Measurements from ENCODE around the gene CALHM6.

CALHM6 gene

DNA sequence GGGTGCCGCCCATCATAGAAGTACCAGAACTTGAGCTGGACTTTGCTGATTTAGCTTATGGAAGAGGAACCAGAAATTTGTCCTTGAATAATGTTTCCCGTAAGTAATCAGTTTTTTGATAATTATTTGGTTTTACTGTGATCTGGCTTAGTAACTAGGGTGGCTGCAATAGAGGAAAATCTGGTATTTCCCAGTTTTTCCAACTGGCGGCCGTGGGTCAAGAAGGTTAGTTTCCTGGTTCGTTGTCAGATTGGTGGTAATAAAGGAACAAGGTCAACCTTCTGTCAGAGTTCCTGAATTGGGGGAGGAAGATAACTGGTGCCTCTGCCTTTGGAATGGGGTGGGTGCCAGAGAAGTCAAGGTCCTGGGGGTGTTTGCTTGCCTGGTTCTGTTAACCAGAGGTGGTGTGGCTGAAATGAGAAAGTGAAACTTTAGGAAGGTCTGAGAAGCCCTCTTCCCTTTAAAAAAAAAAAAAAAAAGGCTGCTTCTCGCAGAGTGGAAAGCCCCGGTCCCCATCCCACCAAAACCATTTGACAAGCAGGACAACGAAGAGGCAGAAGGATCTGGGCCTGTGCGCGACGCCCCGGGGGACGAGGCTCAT is at the start of gene CALHM6:
CALHM6 (plus strand) TSS at position 45 of the 601 bp plus-strand sequence; CDS start at position 600, 555 bp downstream.
- DNase-seq (ENCODE audit: low spot score): no peak

DNA sequence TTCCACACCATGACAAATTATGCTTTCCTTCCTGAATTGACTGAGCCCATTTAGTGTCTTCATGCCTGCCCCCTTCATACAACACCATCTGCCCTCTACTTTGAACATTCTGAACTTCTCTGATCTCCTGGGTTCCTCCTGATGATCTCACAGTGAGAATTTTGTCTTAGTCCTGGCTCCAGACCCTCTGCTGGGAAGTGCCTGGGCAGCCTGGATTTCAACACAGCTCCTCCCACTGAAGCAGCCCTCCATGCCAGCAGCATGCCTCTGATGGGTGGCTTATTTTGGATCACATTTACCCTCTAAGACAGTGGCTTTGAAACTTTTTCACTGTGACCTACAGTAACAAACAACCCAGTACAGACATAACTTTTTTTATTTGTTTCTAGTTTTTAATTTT is 48.9 kb upstream of the CALHM6 start:
- no peak for DNase-seq (ENCODE audit: low spot score)

DNA sequence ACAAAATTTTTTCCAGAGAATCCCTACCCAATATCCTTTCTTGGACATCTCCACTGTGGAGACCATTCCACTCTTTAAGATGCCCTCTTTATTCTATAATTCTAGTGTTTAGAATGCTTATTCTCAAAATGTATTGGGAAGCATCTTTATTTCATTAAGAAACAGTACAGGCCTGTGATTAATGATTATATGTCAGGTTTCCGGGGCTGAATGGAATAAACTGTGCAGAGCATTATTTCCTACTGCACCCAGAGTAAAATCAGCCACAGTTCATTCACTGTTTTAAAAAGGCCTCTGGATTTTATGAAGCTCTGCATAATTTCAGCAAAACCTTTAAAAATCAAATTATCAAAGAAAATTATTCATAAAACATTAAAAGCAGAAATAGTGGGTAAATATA is 47.8 kb upstream of the CALHM6 start:
- DNase-seq (ENCODE audit: low spot score): no peak

DNA sequence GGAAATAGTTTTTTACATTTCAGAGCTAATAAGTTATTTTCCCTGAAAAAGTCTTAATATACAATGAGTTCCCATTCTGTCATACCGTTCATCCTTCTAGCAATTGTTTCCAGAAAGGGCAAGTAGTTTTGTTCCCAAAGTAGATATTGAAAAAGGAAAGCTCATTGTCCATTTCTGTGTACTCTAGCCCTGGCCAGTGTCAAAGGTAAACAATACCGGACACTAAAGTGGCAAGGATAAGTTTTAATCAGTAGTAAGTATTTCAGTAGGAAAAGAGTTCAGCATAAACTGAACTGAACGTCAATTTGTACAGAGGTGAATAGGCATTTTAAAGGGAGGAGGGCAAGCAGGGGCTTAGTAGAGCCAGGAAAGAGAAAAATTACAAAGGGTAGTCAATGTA is 43.5 kb upstream of the CALHM6 start:
- no peak for DNase-seq (ENCODE audit: low spot score)

DNA sequence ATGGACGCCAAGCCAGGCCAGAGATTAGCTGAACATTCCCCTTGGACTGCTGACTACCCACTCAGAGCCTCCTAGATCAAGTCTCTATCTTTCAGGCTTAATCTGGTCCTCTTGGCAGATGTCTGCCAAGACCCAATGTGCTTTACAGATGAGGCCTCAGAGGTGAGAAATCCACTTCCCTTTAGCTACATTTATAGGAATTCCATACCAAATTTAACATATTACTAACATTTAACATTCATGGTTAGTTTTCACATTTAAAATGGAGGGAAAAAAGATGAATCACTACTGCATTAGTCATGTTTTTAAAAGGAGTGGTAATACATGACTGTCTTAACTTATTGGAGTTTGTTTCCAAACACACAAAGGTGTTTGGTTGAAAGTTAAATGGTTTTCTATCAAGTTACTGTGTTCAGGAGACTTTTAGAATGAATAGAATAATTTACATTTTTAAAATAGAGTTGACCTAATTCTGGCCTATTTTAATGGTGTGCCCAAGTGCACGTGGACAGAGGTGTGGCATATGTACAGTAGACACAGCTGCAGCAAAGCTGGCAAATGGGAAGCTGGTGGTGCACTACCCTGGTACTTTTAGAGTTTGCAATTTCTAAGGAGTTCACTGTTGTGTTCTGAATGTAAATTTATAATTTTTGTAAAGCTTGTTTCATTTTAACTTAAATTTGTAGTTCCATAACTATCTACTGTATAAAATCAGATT is 41.9 kb upstream of the CALHM6 start:
- no peak for DNase-seq (ENCODE audit: low spot score)

DNA sequence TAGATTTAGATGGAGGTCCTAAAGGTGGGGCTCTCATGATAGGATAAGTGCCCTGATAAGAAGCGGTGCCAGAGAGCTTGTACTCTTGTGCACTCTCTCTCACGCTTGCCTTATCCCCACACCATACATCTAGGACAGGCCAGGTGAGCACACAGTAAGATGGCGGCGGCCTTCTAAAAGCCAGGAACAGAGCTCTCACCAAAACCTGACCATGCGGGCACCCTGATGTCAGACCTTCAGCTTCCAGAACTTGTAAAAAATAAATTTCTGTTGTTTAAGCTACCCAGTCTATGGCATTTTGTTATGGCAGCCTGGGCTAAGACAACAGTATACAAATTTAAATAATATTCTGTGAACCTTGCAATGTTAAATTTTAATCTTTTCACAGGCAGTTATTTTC is 40.8 kb upstream of the CALHM6 start:
- DNase-seq (ENCODE audit: low spot score): no peak

DNA sequence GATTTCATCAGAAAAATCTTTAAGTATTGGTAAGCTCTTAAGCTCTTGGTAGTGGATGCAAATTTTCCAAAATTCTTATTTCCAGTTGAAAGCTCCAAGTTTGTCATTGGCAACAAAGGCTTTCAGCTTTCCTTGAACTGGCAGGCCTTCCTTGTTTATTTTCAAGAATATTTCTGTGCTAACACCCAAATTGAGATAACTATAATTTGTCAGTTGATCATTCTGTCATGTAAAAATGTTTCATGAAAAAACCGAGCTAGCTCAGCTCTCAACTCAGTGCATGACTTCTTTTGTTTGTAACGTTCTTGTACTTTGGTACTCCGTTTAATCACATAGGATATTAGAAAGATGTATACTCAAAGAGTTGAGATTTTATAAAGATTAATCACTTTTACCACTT is 38.9 kb upstream of the CALHM6 start:
- DNase-seq (ENCODE audit: low spot score): no peak

DNA sequence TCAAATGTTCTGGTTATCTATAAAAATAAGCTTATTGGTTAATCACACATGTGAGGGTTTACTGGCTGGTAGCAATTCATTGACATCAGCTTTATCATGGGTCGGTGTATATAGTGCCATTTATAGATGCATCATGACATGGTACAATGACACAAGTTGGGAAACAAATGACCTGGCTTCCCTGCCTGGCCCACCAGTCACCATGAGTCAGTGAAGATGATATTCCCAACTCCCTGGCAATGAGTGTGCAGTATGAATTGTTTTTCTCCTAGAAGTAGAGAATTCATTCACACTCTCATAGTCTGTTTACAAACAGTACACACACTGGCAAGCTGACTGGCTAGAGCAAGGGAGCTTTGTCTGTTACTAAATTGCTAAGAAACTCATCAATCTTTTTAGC is 37.2 kb upstream of the CALHM6 start:
- DNase-seq (ENCODE audit: low spot score): no peak

DNA sequence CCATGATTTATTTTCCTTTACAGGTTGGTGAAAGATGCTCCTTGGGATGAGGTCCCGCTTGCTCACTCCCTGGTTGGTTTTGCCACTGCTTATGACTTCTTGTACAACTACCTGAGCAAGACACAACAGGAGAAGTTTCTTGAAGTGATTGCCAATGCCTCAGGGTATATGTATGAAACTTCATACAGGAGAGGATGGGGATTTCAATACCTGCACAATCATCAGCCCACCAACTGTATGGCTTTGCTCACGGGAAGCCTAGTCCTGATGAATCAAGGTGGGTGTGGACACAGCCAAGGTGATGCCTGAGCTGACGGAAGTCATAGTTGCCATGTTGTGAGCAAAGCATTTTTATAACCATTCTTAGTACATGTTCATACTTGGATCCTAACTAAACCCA is 34.6 kb upstream of the CALHM6 start:
- no peak for DNase-seq (ENCODE audit: low spot score)

DNA sequence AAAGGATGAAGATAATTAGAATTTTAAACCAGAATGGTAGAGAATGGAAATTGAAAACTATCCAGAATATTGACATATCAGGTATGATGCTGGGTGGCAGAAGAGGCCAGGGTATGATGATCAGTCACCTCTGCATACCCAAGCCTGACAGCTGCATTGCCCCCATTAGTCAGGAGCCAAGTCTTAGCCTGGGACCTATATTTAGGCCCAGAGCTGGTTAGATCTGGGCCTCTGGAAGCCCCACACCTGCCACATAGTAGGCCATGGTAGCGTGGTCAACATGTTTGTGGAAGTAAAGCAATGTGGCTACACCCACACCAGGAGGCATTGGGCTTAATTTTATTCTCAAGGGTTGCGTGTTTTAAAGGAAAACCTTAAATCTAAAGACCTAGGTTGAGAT is 32.1 kb upstream of the CALHM6 start:
- no peak for DNase-seq (ENCODE audit: low spot score)

DNA sequence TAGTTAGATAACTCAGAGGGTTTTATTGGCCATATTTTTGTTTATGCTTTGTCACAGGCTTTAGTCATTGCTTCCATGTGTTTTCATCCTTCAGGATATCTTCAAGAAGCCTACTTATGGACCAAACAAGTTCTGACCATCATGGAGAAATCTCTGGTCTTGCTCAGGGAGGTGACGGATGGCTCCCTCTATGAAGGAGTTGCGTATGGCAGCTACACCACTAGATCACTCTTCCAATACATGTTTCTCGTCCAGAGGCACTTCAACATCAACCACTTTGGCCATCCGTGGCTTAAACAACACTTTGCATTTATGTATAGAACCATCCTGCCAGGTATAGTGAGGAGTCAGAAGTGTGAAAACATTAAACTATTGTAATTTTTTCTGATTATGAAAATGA is 30.3 kb upstream of the CALHM6 start:
- DNase-seq (ENCODE audit: low spot score): no peak

DNA sequence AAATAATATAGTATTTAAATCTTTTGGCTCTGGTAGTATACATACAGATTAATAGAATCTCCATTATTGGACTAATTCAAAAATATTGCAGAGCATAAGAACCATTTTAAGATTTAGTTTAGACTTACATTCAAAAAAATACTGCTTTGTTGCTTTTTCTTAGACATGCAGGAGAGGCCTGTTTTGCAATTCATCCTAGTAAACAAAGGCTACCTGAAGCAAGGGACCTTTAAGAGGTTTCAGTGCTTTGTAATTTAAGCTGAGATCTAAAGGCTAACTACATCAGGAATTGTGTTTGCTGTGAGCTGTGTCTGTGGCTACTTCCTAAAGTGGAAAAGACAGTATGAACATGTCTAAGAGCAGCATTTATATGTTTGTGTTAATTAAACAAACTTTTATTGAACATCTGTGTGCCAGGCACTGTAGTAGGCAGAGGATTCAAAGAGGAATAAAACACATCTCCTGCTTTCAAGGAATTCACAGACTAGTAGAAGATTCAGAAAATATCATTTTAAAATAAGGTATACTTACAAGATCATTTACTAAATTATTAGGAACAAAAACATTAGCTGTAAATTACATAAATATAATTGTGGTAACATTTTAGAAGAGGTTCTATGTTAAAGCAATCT is 29.1 kb upstream of the CALHM6 start:
- DNase-seq (ENCODE audit: low spot score): no peak

DNA sequence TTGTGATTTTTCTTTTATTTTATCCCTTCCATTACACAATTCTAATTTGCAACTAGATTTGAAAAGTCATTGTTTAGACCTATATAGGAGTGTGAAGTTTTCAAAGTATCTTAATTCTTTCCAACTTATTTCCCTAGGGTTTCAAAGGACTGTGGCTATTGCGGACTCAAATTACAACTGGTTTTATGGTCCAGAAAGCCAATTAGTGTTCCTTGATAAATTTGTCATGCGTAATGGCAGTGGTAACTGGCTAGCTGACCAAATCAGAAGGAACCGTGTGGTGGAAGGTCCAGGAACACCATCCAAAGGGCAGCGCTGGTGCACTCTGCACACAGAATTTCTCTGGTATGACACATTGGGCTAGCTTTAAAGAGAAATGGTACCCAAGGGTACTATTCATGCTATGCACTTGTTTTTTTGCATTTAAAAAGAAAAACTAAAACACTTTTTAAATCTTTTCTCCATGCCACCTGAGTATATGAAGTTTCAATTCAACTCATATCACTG is 27.9 kb upstream of the CALHM6 start:
- DNase-seq (ENCODE audit: low spot score): no peak

DNA sequence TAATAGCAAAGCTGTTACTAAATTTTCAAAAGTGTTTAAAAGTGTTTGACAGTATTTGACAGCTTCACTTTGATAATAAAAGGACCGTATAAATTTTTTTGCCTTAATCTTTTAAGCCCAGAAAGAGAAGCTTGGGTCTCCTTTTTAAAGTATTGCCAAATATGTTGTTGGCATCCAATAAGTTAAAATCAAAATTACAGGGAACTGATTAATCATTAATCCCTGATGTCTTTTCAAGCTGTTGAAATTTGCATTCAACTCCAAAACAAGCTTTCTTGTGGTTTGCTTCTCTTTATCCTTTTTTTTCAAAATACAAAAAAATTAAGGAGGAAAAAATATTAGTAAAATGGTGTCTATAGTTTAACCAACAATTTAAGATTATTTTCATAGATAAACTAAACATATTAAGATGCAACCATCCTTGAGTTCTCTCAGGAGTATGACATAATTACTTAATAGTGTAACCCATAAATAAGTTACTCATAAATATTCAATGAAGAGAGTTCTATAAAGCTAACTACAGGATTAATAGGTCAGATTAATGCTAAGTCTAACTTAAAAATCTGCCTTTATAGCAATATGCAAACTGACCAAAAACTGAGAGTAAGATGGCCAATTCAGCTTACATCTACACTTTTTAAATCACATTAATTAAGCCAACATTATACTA is 27.0 kb upstream of the CALHM6 start:
- no peak for DNase-seq (ENCODE audit: low spot score)

DNA sequence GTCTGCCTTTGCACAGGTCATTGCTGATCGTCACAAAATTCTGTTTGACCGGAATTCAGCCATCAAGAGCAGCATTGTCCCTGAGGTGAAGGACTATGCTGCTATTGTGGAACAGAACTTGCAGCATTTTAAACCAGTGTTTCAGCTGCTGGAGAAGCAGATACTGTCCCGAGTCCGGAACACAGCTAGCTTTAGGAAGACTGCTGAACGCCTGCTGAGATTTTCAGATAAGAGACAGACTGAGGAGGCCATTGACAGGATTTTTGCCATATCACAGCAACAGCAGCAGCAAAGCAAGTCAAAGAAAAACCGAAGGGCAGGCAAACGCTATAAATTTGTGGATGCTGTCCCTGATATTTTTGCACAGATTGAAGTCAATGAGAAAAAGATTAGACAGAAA is 24.6 kb upstream of the CALHM6 start:
- no peak for DNase-seq (ENCODE audit: low spot score)

DNA sequence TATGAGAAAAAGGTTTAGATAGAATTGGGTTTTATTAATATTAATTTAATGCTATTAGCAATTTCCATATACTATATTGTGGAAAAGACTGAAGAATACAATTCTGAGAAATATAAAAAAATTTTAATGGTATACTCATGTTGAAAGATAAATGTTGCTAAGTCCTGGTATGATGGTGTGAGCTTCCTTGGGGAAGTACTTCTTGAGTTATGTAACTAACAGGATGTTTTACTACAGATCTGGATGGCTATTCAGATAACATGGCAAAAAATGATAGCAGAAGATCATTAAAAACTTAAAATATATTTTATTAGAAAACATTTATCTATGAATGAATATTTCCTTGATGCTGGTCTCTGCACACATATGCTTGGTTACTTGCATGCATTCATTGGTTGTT is 23.5 kb upstream of the CALHM6 start:
- no peak for DNase-seq (ENCODE audit: low spot score)

DNA sequence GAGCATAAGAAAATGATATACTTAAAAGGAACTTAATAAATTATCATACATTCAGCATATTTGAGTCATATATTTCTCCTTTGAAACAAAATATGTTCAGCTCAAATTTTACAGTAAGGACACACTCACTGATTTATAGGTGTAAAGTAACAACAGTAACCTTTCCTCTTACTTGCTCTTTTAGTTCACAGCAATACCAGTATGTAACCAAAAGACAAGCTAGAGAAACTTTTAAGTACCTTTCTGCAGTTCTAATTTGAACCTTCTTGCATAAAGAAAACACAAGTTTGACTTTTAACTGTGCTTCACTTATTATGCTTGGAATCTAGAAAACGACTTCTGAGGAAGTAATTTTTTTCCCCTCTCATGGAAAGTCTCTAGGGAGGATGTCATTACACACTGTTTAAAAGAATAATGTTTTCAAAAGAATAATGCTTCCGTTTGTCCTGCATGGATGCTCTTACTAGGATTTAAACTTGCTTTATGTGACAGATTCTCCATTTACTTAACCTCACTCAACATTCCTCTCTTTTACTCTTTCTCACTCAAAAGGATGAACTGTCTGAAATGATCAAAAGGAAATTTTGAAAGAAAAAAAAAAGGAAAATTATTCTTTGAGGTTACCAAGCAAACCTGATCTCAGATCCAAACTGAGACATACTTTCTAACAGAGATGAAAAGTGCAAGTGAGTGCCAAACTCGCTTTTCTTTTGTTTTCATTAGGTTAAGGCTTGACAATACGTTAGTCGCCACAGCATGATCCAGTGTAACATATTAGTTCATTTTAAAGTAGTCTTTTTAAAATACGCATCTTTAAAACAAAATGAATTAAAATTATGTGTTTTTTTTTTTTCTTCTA is 22.4 kb upstream of the CALHM6 start:
- DNase-seq (ENCODE audit: low spot score): no peak

DNA sequence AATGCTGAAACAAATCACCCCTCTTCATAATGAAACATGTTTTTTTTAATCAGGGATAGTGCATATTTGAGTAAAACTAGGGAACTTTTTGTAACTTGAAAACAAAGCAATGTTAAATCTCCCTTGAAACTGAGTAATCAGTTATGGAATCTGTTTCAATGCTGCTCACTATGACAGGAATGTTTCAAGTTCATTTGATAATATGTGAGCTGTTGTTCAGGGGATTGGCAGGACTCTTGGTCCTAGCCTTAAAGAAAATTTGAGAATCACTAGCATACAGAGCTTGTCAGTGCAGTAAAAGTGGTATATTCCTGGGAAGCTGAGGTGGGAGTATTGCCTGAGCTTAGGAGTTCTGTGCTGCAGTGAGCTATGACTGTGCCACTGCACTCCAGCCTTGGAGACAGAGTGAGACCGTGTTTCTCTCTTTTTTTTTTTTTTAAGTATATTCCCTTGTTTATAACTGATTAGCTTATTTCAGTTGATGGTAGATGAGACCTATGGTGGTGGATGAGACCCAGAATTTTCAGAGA is 21.6 kb upstream of the CALHM6 start:
- DNase-seq (ENCODE audit: low spot score): no peak

DNA sequence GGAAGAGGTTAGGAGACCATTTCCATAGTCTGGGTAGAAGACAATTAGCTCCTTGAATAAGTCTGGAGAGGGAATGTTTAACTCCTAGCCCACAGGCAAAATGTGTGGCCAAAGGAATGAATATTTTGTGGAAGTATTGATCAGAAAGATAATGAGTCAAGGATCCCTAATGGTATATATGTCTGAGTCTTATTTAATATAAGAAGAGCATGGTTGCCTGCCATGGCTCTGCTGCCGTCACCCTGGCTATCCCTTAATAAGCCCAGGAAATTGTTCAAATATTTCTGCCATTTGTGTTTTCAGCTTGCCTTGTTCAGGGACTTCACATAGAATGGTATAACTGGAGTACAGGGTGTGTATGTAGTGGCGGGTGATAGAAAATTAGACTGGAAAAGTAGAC is 18.1 kb upstream of the CALHM6 start:
- no peak for DNase-seq (ENCODE audit: low spot score)

DNA sequence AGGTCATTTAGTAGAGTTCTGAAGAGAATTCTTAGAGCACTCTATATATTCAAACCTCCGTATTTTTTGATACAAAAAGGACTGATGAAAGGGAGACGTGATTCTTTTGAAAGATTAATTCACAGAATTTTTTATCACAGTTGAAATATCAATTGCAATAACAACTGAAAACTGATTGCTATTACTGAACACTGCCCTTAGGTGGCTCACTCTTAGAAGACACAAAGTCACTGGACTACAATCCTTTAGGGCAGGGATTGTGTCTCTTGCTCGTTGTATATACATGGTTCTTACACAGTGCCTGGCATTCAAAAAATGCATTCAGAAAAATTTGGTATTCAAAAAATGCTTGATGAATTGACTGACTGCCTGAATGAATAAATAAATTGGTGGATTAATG is 17.1 kb upstream of the CALHM6 start:
- DNase-seq (ENCODE audit: low spot score): no peak

DNA sequence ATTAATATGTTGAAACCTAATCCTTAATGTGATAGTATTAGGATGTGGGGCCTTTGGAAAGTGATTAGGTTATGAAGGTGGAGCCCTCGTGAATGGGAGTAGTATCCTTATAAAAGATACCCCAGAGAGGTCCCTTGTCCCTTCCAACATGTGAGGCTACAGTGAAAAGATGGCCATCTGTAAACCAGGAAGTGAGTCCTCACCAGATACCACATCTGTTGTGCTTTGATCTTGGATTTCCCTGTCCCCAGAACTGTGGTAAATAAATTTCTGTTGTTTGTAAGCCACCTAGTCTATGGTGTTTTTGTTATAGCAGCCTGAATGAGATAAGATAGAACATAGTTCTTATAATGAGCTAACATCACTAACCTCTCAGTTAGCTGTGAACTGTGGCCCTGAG is 16.6 kb upstream of the CALHM6 start:
- no peak for DNase-seq (ENCODE audit: low spot score)

DNA sequence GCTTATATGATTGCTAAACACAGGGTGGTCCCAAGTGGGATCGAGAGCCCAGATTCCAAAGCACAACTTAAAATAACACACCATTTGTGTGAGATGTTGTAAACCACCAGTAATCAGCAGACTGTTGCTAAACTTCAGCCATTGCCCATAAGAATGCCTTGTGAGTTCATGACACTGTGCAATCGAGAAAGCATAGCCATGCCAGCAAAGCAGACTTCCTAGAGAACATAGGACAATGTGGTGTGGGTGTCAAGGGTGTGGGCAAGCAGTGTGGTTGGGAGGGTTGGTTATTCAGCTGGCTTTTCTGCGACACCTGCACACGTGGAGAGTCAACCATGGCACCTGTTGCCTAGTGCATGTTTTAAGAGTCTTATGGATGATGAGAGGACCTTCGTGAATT is 16.1 kb upstream of the CALHM6 start:
- DNase-seq (ENCODE audit: low spot score): no peak
